Subcutaneous abdominal adipose tissue (tissue), 5 donors: ENCODE measurements around the gene RP2.
A peak's percentile ranks its signal among the peaks of the same experiment; 100 is the strongest.

Experiments
- H3K27ac ChIP-seq: one replicate; pipeline ENCODE4 v1.7.0; 2013; ENCODE audit warnings: low read depth, mild to moderate bottlenecking, inconsistent platforms, low read length, moderate library complexity
- H3K27me3 ChIP-seq, 5 donors: one replicate each; pipeline ENCODE4 v1.7.0; 2013; ENCODE audit warnings: low read length in 5 of 5, inconsistent platforms in 1 of 5; ENCODE audit not compliant: control insufficient read depth in 5 of 5, insufficient read depth in 4 of 5
- H3K36me3 ChIP-seq, 5 donors: one replicate each; pipeline ENCODE4 v1.7.0; 2013; ENCODE audit warnings: low read length in 5 of 5; ENCODE audit not compliant: control insufficient read depth in 5 of 5, insufficient read depth in 5 of 5
- H3K4me1 ChIP-seq, 5 donors: one replicate each; pipeline ENCODE4 v1.7.0; 2013; ENCODE audit warnings: low read length in 5 of 5, mild to moderate bottlenecking in 3 of 5, moderate library complexity in 1 of 5; ENCODE audit not compliant: control insufficient read depth in 5 of 5, insufficient read depth in 5 of 5
- H3K4me3 ChIP-seq, 5 donors: one replicate each; pipeline ENCODE4 v1.7.0; 2013; ENCODE audit warnings: low read length in 5 of 5, low read depth in 1 of 5
- H3K9ac ChIP-seq, 5 donors: one replicate each; pipeline ENCODE4 v1.7.0; 2013; ENCODE audit warnings: low read length in 5 of 5, mild to moderate bottlenecking in 4 of 5, moderate library complexity in 3 of 5
- H3K9me3 ChIP-seq, 5 donors: one replicate each; pipeline ENCODE4 v1.7.0; 2013; ENCODE audit warnings: low read length in 5 of 5; ENCODE audit not compliant: control insufficient read depth in 5 of 5
- donor health status: healthy.
- donor health status: healthy.
- donor health status: healthy.
- donor health status: healthy.
- donor health status: healthy.

Gene RP2

DNA sequence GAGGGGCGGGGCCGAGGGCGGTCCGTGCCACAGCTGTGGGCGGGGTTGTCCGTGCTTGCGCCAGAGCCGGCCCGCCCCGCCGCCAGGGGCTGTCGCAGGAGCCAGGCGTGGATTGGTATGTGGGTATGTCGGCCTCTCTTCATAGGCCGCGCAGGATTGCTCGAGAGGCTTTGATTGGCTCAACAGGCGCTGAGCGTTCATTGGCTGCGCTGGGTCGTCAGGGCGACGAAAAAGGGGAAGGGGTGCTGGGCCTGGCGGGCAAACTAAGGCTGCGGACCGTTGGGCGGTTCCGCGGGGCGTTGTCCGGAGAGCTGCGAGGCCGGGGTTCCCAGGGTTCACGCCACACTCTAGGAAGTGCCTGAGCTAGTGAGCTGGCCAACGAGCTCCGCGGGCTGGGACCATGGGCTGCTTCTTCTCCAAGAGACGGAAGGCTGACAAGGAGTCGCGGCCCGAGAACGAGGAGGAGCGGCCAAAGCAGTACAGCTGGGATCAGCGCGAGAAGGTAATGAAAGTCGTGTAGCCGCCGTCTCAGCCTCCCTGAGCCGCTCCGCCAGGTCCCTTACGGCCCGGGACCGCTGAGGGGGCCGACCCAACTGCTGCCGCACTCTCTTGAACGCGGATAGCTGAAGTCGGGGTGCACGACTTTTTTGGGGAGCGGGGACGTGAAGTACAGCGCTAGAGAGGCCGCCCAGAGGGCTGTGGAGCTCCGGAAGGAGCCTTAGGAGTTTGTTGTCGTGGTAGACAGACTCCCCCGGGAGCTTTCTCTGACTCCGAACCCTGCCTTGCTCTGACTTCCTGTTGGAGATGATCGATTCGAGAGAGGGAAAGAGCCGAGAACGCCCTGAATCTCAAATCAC, at the start of gene RP2:
Gene RP2, plus strand, starts transcription at position 343 of the 857 bp plus-strand sequence. Its CDS starts 58 bp downstream, at position 401.
- peak within 1 kb of the TSS; percentile 65 to 78 (median 69) for H3K9ac ChIP-seq
- H3K4me1 ChIP-seq: peaks cover 0 to 11% (median 9%) of the 10 kb centered on the region in 5 donors

DNA sequence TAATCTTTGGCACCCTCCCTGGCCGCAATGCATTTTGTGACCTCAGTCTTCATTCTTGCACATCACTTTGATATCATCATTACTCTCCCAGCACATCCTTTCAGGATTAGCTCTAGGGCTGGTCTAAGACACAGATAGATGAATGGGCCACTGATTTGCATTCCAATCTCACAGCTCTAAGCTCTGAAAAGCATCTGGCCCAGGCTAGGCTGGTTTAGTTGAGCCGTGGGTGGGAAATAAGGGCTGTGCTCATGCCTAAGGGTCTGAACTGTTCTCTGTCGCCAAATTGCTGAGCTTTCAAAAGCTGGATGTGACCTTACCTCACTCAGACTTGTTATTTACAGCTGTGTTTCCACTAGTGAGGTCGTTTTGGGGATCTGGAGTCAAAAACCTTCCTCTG, 47.9 kb upstream of the RP2 start:
- peaks cover 0 to 4% (median 0%) of the 10 kb centered on the region in 5 donors for H3K27me3 ChIP-seq
- H3K4me1 ChIP-seq: peaks cover 0 to 8% (median 4%) of the 10 kb centered on the region in 5 donors
- no peak overlapping the region for H3K27ac ChIP-seq
- H3K9me3 ChIP-seq: peaks cover 0 to 3% (median 0%) of the 10 kb centered on the region in 5 donors
- H3K9ac ChIP-seq: no peak overlapping the region
- no peak overlapping the region for H3K4me3 ChIP-seq
- H3K36me3 ChIP-seq: no peaks in the 10 kb centered on the region

More for the DNA sequence above, at the start of gene RP2:
- Histone ChIP-seq H3K9me3 (peaks cover 0 to 3% (median 0%) of the 10 kb centered on the region in 5 donors), H3K4me3 (peak within 1 kb of the TSS; percentile 63 to 87 (median 75)), H3K27ac (peak within 1 kb of the TSS; percentile 86), H3K36me3 (no peaks in the 10 kb centered on the region), H3K27me3 (peaks cover 0 to 2% (median 0%) of the 10 kb centered on the region in 5 donors)

DNA sequence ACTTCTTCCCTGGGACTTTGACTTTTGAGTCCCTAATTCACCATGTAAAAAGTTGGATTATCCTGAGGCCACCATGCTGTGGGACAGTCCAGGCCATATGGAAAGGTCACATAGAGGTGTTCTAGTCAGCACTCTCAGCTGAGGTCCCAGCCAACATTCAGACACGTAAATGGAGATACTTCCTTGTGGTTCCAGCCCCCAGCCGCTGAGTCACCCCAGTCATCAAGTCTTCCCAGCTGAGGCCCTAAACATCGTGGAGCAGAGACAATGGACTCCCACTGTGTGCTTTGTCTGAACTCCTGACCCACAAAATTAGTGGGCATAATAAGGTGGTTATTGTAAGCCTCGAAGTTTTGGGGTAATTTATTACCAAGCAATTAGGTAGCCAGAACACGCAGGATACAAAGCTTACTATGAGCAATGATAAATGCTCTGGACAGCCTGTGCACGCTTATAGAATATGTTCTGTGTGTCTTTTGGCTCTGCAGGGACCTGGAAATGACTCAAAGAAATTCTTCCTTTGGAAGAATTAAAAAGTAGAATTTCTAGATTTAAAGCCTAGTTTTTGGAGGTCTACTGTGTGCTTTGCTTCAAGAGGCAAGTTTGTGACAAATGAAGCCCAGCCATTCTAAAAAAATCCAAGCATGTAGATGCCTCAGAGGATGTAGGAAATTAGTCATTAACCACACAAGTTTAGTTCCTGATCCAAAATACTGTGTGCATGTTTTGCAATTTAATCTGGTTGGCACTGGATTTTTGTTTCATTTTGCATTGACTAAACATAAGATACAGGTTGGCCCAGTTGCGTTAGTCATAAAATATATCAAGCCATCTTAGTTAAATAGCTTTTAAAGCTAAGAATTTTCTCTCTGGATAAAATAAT, 44.7 kb upstream of the RP2 start:
- Histone ChIP-seq H3K4me3 (no peak overlapping the region), H3K36me3 (no peaks in the 10 kb centered on the region), H3K9ac (no peak overlapping the region), H3K9me3 (peaks cover 0 to 3% (median 0%) of the 10 kb centered on the region in 5 donors), H3K27me3 (peaks cover 0 to 4% (median 0%) of the 10 kb centered on the region in 5 donors), H3K4me1 (peaks cover 0 to 8% (median 4%) of the 10 kb centered on the region in 5 donors), H3K27ac (no peak overlapping the region)

DNA sequence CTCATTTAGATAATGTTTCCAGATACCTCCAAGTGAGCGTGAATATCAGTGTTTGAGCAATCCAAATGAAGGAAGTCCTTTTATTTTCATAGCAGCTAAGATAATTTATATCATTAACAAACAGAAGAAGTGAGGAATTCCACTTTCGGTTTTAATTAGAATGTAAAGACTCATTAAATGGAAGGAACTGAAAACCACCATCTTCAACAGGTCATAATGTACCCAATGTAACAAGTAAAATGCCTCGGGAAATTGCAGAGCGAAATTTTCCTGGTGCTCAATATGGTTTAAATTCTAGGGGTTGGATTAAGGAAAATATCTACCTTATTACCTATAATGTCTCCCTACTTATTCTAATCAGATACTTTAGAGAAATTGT, 44.0 kb upstream of the RP2 start:
- Histone ChIP-seq H3K27me3 (peaks cover 0 to 4% (median 0%) of the 10 kb centered on the region in 5 donors), H3K27ac (no peak overlapping the region), H3K4me1 (peaks cover 0 to 8% (median 4%) of the 10 kb centered on the region in 5 donors), H3K36me3 (no peaks in the 10 kb centered on the region), H3K9me3 (peaks cover 0 to under 1% (median 0%) of the 10 kb centered on the region in 5 donors), H3K4me3 (no peak overlapping the region), H3K9ac (no peak overlapping the region)

DNA sequence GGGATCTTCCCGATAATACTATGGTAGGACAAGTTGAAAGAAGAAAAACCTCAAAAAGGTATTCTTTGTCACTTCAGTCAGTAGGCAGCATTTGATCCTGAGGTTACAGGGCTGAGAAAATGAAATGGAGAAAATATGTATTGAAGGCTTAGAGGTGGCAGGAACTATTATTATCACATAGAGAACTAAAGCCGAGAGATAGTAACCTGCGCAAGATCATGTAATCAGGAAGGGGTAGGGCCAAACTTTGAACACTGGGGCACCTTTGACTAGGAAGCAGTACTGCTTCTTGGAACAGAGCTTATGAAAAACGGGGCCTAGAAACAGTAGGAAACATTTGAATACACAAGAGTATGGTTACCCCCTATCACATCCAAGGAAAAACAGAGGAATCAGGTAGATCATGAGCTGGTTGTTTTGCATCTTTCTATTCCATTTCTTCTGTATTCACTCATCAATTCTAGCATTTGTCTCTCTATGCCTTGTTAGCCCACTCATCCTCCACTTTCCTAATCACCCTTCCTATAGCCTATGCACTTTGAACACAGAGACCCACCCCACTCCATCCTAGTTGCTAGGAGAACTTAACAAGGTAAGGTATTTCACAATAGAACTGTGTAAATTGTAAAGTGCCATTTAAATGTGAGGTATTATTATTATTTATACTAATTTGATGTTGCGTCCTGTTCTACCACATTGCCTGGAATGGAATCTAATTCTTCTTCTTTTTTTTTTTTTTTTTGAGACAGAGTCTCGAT, 43.3 kb upstream of the RP2 start:
- Histone ChIP-seq H3K27ac (no peak overlapping the region), H3K4me1 (peaks cover 0 to 8% (median 4%) of the 10 kb centered on the region in 5 donors), H3K36me3 (no peaks in the 10 kb centered on the region), H3K4me3 (no peak overlapping the region), H3K9ac (no peak overlapping the region), H3K27me3 (peaks cover 0 to 4% (median 0%) of the 10 kb centered on the region in 5 donors), H3K9me3 (no peaks in the 10 kb centered on the region)

DNA sequence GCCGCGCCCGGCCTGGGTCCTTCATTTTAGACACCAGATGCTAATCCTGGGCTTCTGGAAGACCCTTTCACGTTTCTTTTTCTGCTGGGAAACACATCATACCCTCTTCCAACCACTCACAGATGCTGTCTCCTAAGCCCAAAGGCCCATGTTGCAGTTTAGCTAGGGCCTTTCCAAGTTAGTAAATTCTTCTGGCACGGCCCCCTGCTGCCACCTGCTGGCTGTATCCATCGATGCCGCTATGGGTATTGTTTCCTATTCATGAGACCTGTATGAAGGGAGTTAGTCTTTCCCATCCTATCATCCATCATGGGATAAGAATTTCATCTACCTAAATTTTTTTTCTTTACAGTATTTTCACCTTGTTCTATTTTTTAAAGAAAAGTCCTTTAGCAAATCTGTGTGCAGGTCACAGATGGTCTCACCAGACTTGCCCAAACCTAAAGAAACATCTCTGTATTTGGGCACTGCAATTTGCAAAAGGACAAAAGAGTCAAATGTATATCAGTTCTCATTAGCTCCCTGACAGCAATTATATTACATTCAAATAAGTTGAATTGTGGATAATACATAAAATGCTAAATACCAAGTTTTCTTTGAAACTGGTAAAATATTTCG, 40.2 kb upstream of the RP2 start:
- Histone ChIP-seq H3K4me1 (peaks cover 0 to 8% (median 4%) of the 10 kb centered on the region in 5 donors), H3K4me3 (no peak overlapping the region), H3K36me3 (no peaks in the 10 kb centered on the region), H3K9ac (no peak overlapping the region), H3K27ac (no peak overlapping the region), H3K9me3 (no peaks in the 10 kb centered on the region), H3K27me3 (no peaks in the 10 kb centered on the region)

DNA sequence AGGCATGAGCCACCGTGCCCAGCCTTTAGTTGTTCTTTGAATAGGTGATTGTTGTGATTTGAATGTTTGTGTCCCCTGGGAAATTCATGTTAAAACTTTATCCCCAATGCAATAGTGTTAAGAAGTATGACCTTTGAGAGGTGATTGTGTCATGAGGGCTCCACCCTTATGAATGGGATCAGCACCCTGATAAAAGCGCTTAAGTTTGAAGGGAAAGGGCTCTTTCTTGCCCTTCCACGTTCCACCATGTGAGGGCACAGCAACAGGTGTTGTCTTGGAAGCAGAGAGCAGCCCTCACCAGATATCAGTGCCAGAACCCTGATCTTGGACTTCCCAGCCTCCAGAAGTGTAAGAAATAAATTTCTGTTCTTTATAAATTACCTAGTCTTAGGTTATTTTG, 33.7 kb upstream of the RP2 start:
- Histone ChIP-seq H3K36me3 (no peaks in the 10 kb centered on the region), H3K27ac (no peak overlapping the region), H3K27me3 (peaks cover 0 to 6% (median 2%) of the 10 kb centered on the region in 5 donors), H3K4me1 (no peaks in the 10 kb centered on the region), H3K9me3 (no peaks in the 10 kb centered on the region), H3K9ac (no peak overlapping the region), H3K4me3 (no peak overlapping the region)

DNA sequence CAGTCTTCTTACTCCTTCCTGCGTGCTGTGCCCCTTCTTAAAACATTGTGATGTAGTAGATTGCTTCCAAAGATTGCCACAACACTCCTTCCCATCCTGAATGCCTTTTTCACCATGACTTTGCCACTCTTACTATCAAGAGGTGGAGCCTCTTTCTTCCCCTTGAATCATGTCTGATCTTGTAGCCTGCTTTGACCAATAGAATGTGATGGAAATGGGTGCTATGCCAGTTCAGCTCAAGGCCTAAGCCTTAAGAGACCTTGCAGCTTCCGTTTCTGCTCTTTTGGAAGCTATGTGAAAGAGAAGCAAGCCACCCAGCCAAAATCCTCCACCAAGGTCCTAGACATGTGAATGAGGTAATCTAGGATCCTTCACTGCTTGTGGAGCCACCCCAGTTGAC, 31.6 kb upstream of the RP2 start:
- Histone ChIP-seq H3K9me3 (no peaks in the 10 kb centered on the region), H3K9ac (no peak overlapping the region), H3K27me3 (peaks cover 0 to 6% (median 3%) of the 10 kb centered on the region in 5 donors), H3K27ac (no peak overlapping the region), H3K4me3 (no peak overlapping the region), H3K36me3 (no peaks in the 10 kb centered on the region), H3K4me1 (no peaks in the 10 kb centered on the region)

DNA sequence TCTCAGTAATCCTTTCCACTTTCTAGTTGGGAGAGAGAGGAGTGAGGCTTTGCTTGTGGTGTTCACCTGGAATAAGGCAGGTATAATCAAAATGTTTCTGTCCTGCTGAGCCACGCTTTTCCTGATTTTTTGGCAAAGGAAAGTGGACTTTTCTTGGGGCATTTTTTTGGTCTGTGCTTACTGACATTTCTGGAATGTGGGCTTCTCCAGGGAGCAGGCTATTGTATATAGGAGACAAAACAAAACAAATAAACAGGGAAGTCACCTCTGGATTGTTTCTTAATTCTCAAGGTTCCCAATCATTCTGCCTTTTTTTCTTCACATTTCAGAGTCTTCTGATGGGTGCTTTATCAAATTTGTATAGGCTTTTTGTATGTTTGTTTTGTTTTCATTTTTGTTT, 25.7 kb upstream of the RP2 start:
- Histone ChIP-seq H3K27me3 (peaks cover 0 to 12% (median 0%) of the 10 kb centered on the region in 5 donors), H3K9ac (no peak overlapping the region), H3K4me3 (no peak overlapping the region), H3K9me3 (no peaks in the 10 kb centered on the region), H3K4me1 (no peaks in the 10 kb centered on the region), H3K27ac (no peak overlapping the region), H3K36me3 (no peaks in the 10 kb centered on the region)
